Activated B cell treated with CpG ODN at 0.5 μM for 24 hours (primary cell): Measurements from ENCODE around the gene TBX2. TPM values are rescaled to one million over a fixed set of nuclear protein-coding genes. Genes with fewer than 3 reads are reported as not detected.

ENCODE experiments used
- ATAC-seq: fragments of 200-7000 bp; cut with Tn5 transposase; one replicate; pipeline ENCODE4 v1.10.0; 2021; ENCODE audit warnings: low read depth, mild to moderate bottlenecking, moderate library complexity
- CTCF ChIA-PET: fragments of 350-600 bp; sonication (Branson Sonifier 250); formaldehyde crosslinking; loops from one replicate; lab custom pipeline; 2021; ENCODE audit warnings: antibody characterized with exemption; lab: Charles Lee
- POLR2A ChIA-PET: fragments of 350-600 bp; sonication (Branson Sonifier 250); formaldehyde crosslinking; loops from one replicate; lab custom pipeline; 2021; ENCODE audit warnings: antibody characterized with exemption; lab: Charles Lee
- DNase-seq: peaks from one replicate; pipeline ENCODE4 v3.0.0; 2022
- H3K27ac Mint-ChIP-seq: one replicate; pipeline ENCODE4 v1.8.0; 2020; ENCODE audit warnings: mixed read lengths
- H3K27me3 Mint-ChIP-seq: one replicate; pipeline ENCODE4 v1.8.0; 2021; ENCODE audit warnings: mixed read lengths
- H3K36me3 Mint-ChIP-seq: one replicate; pipeline ENCODE4 v1.8.0; 2021; ENCODE audit warnings: low read depth, mixed read lengths
- H3K4me1 Mint-ChIP-seq: one replicate; pipeline ENCODE4 v1.8.0; 2021; ENCODE audit warnings: mixed read lengths
- H3K4me3 Mint-ChIP-seq: one replicate; pipeline ENCODE4 v1.8.0; 2020; ENCODE audit warnings: mild to moderate bottlenecking, mixed read lengths
- H3K9me3 Mint-ChIP-seq: one replicate; pipeline ENCODE4 v1.8.0; 2020; ENCODE audit warnings: mixed read lengths
- CTCF ChIP-seq: fragments of 200-600 bp; IDR thresholded peaks from one replicate; pipeline ENCODE4 v1.8.0; 2022; ENCODE audit warnings: antibody characterized with exemption, mild to moderate bottlenecking
- intact Hi-C: fragments of 100-400 bp; cut with micrococcal nuclease; formaldehyde crosslinking; loops from one replicate; pipeline ENCODE4 v1.15.1; 2024
- total RNA-seq: library from RNA; stranded (reverse); gene quantifications from 2 replicates; pipeline ENCODE4 v1.2.3, GENCODE V29; 2022

The TBX2 gene
- total RNA-seq, 1 donor from 2014 or later, result not detected

GRCh38 chr17:61379457-61380216 is 20.0 kb upstream of the TBX2 start:
- Mint-ChIP-seq H3K4me3 (no peak overlapping the region), H3K27ac (no peak overlapping the region), H3K9me3 (no peaks in the 10 kb centered on the region), H3K36me3 (peaks cover 1% of the 10 kb centered on the region), H3K4me1 (no peaks in the 10 kb centered on the region), H3K27me3 (no peaks in the 10 kb centered on the region)
- intact Hi-C loops, result no loop called here
- POLR2A ChIA-PET, result no interaction called here
- CTCF ChIA-PET, result no interaction called here
- ATAC-seq (no peak), DNase-seq (no peak)
- TF ChIP-seq CTCF, result no peak

GRCh38 chr17:61380217-61380835 is 19.3 kb upstream of the TBX2 start:
- Mint-ChIP-seq H3K9me3 (no peaks in the 10 kb centered on the region), H3K36me3 (peaks cover 1% of the 10 kb centered on the region), H3K27ac (no peak overlapping the region), H3K27me3 (no peaks in the 10 kb centered on the region), H3K4me3 (no peak overlapping the region), H3K4me1 (no peaks in the 10 kb centered on the region)
- POLR2A ChIA-PET, result no interaction called here
- intact Hi-C loops, result no loop called here
- CTCF ChIA-PET, result no interaction called here
- ATAC-seq (no peak), DNase-seq (no peak)
- no peak for TF ChIP-seq CTCF

- ChIA-PET POLR2A (no interaction called here), CTCF (no interaction called here)
- Mint-ChIP-seq H3K4me3 (no peak overlapping the region), H3K9me3 (no peaks in the 10 kb centered on the region), H3K4me1 (no peaks in the 10 kb centered on the region), H3K36me3 (peaks cover 1% of the 10 kb centered on the region), H3K27ac (no peak overlapping the region), H3K27me3 (no peaks in the 10 kb centered on the region)
- ATAC-seq (no peak), DNase-seq (no peak)
- intact Hi-C loops, result no loop called here
- no peak for TF ChIP-seq CTCF
Observed at GRCh38 chr17:61380836-61381525, 18.7 kb upstream of the TBX2 start.

GRCh38 chr17:61381537-61381936 is 18.1 kb upstream of the TBX2 start:
- CTCF ChIA-PET, result no interaction called here
- DNase-seq, result no peak
- no peak for ATAC-seq
- no peak for TF ChIP-seq CTCF
- Mint-ChIP-seq H3K9me3 (no peaks in the 10 kb centered on the region), H3K27ac (no peak overlapping the region), H3K27me3 (no peaks in the 10 kb centered on the region), H3K36me3 (peaks cover 1% of the 10 kb centered on the region), H3K4me3 (no peak overlapping the region), H3K4me1 (no peaks in the 10 kb centered on the region)
- intact Hi-C loops, result no loop called here
- POLR2A ChIA-PET, result no interaction called here
